Measurements from ENCODE around the gene TEAD1. TPM values are rescaled to one million over a fixed set of nuclear protein-coding genes. Genes with fewer than 3 reads are reported as not detected.

The TEAD1 gene
- total RNA-seq, 2 donors from 2014 or later: 76.4 to 94.4 TPM

GRCh38 chr11:12922980-12923507 is 248.8 kb downstream of the TEAD1 start:
- no peak for DNase-seq
- Histone ChIP-seq H3K9me3 (ENCODE audit: control insufficient read depth, low read length) (no peaks in the 10 kb centered on the region), H3K4me3 (ENCODE audit: low read length) (no peak overlapping the region), H3K36me3 (ENCODE audit: control insufficient read depth, insufficient read depth, low read length) (peaks cover 66% of the 10 kb centered on the region), H3K9ac (ENCODE audit: extremely low read depth, low read length, poor library complexity, severe bottlenecking) (no peak overlapping the region), H3K4me1 (ENCODE audit: control insufficient read depth, insufficient read depth, low read length) (no peaks in the 10 kb centered on the region), H3K27ac (ENCODE audit: low read depth, low read length) (no peak overlapping the region), H3K27me3 (ENCODE audit: control insufficient read depth, insufficient read depth, low read length, poor library complexity, severe bottlenecking) (no peaks in the 10 kb centered on the region)
- Mint-ChIP-seq H3K9me3 (no peaks in the 10 kb centered on the region), H3K4me3 (no peak overlapping the region), H3K27me3 (ENCODE audit: insufficient read depth) (no peaks in the 10 kb centered on the region), H3K4me1 (peaks cover under 1% of the 10 kb centered on the region), H3K36me3 (ENCODE audit: low read depth) (peaks cover 20% of the 10 kb centered on the region), H3K27ac (no peak overlapping the region)
- no peak for TF ChIP-seq CTCF (conservative IDR thresholded peaks at IDR 0.05)
- 96% methylated on average over 11 to 12 of the region's 12 CpGs for WGBS, 2 experiments (ENCODE audit: insufficient coverage in 1 of 2, insufficient read length in 1 of 2)

- no peak for TF ChIP-seq CTCF (conservative IDR thresholded peaks at IDR 0.05)
- Mint-ChIP-seq H3K27me3 (ENCODE audit: insufficient read depth) (no peaks in the 10 kb centered on the region), H3K9me3 (no peaks in the 10 kb centered on the region), H3K27ac (no peak overlapping the region), H3K36me3 (ENCODE audit: low read depth) (peaks cover 20% of the 10 kb centered on the region), H3K4me1 (no peaks in the 10 kb centered on the region), H3K4me3 (no peak overlapping the region)
- WGBS, 2 experiments (ENCODE audit: insufficient coverage in 1 of 2, insufficient read length in 1 of 2): 94 to 95% methylated on average over 2 to 3 of the region's 3 CpGs
- Histone ChIP-seq H3K36me3 (ENCODE audit: control insufficient read depth, insufficient read depth, low read length) (peaks cover 67% of the 10 kb centered on the region), H3K4me1 (ENCODE audit: control insufficient read depth, insufficient read depth, low read length) (no peaks in the 10 kb centered on the region), H3K27me3 (ENCODE audit: control insufficient read depth, insufficient read depth, low read length, poor library complexity, severe bottlenecking) (no peaks in the 10 kb centered on the region), H3K9ac (ENCODE audit: extremely low read depth, low read length, poor library complexity, severe bottlenecking) (no peak overlapping the region), H3K9me3 (ENCODE audit: control insufficient read depth, low read length) (no peaks in the 10 kb centered on the region), H3K4me3 (ENCODE audit: low read length) (no peak overlapping the region), H3K27ac (ENCODE audit: low read depth, low read length) (no peak overlapping the region)
- DNase-seq: no peak
These were observed 250.4 kb downstream of the TEAD1 start for GRCh38 chr11:12924650-12925049.

GRCh38 chr11:12925520-12925919 is 251.3 kb downstream of the TEAD1 start:
- TF ChIP-seq CTCF (conservative IDR thresholded peaks at IDR 0.05): no peak
- Histone ChIP-seq H3K4me3 (ENCODE audit: low read length) (no peak overlapping the region), H3K9me3 (ENCODE audit: control insufficient read depth, low read length) (no peaks in the 10 kb centered on the region), H3K4me1 (ENCODE audit: control insufficient read depth, insufficient read depth, low read length) (no peaks in the 10 kb centered on the region), H3K36me3 (ENCODE audit: control insufficient read depth, insufficient read depth, low read length) (peaks cover 73% of the 10 kb centered on the region), H3K9ac (ENCODE audit: extremely low read depth, low read length, poor library complexity, severe bottlenecking) (no peak overlapping the region), H3K27me3 (ENCODE audit: control insufficient read depth, insufficient read depth, low read length, poor library complexity, severe bottlenecking) (no peaks in the 10 kb centered on the region), H3K27ac (ENCODE audit: low read depth, low read length) (no peak overlapping the region)
- Mint-ChIP-seq H3K4me1 (no peaks in the 10 kb centered on the region), H3K27ac (no peak overlapping the region), H3K36me3 (ENCODE audit: low read depth) (peaks cover 24% of the 10 kb centered on the region), H3K4me3 (no peak overlapping the region), H3K9me3 (no peaks in the 10 kb centered on the region), H3K27me3 (ENCODE audit: insufficient read depth) (no peaks in the 10 kb centered on the region)
- DNase-seq: no peak
- WGBS, 2 experiments (ENCODE audit: insufficient coverage in 1 of 2, insufficient read length in 1 of 2): 62% methylated on average over 3 of the region's 4 CpGs; no CpG with 5 or more reads in 1 of the 2 experiments
